Neural cell (in vitro differentiated cells): ENCODE measurements around the gene DHX38. TPM values are rescaled to one million over a fixed set of nuclear protein-coding genes. Genes with fewer than 3 reads are reported as not detected.
"Not testable (repeated sequence)": the region's sequence is repeated elsewhere in the genome, so short reads cannot be mapped to it uniquely, and the experiment has no call there.

Experiments used
- H2AFZ ChIP-seq: fragments of 200-600, 300-800 bp; sonication (generic), shearing (Covaris generic); 2 replicates; pipeline ENCODE4 v1.6.0; 2014; ENCODE audit warnings: low read depth, mild to moderate bottlenecking, antibody characterized with exemption, low read length, moderate library complexity
- H3F3A ChIP-seq: fragments of 200-600 bp; shearing (Covaris generic); 2 replicates; pipeline ENCODE4 v1.6.1; 2016; ENCODE audit warnings: mild to moderate bottlenecking, moderate library complexity, mixed read lengths, antibody characterized with exemption, low read length; ENCODE audit not compliant: insufficient read depth, poor library complexity, severe bottlenecking
- H3K27ac ChIP-seq: fragments of 200-600, 300-800 bp; sonication (generic), shearing (Covaris generic); 2 replicates; pipeline ENCODE4 v1.5.1; 2014; ENCODE audit warnings: mild to moderate bottlenecking, low read length, moderate library complexity
- H3K27me3 ChIP-seq: fragments of 300-800, 200-600 bp; sonication (generic), shearing (Covaris generic); 2 replicates; pipeline ENCODE4 v1.6.0; 2014; ENCODE audit warnings: mild to moderate bottlenecking, low read depth, low read length, moderate library complexity; ENCODE audit not compliant: insufficient read depth
- H3K36me3 ChIP-seq: fragments of 300-800, 200-600 bp; sonication (generic), shearing (Covaris generic); 2 replicates; pipeline ENCODE4 v1.5.1; 2014; ENCODE audit warnings: mild to moderate bottlenecking, antibody characterized with exemption, low read length, moderate library complexity; ENCODE audit not compliant: insufficient read depth
- H3K4me2 ChIP-seq: fragments of 300-800, 200-600 bp; sonication (generic), shearing (Covaris generic); 2 replicates; pipeline ENCODE4 v1.6.0; 2014; ENCODE audit warnings: mild to moderate bottlenecking, low read length
- H3K4me3 ChIP-seq: fragments of 300-800, 200-600 bp; sonication (generic), shearing (Covaris generic); 2 replicates; pipeline ENCODE4 v1.5.1; 2014; ENCODE audit warnings: mild to moderate bottlenecking, low read length, moderate library complexity
- H3K79me2 ChIP-seq: fragments of 200-600 bp; shearing (Covaris generic); replicated peaks from 2 replicates; pipeline ENCODE4 v1.6.0; 2014; ENCODE audit warnings: mild to moderate bottlenecking, low read length, moderate library complexity; ENCODE audit not compliant: insufficient read depth
- H3K9ac ChIP-seq: fragments of 300-800, 200-600 bp; sonication (generic), shearing (Covaris generic); 2 replicates; pipeline ENCODE4 v1.6.1; 2016; ENCODE audit warnings: mild to moderate bottlenecking, low read length, mixed read lengths
- H3K9me2 ChIP-seq: fragments of 200-600 bp; shearing (Covaris generic); 2 replicates; pipeline ENCODE4 v1.6.1; 2016; ENCODE audit warnings: mild to moderate bottlenecking, low read length, mixed read lengths; ENCODE audit not compliant: insufficient read depth
- H3K9me3 ChIP-seq: fragments of 200-600, 300-800 bp; sonication (generic), shearing (Covaris generic); 2 replicates; pipeline ENCODE4 v1.6.1; 2016; ENCODE audit warnings: mild to moderate bottlenecking, mixed run types, low read length, moderate library complexity, mixed read lengths
- H4K20me1 ChIP-seq: fragments of 200-600 bp; shearing (Covaris generic); 2 replicates; pipeline ENCODE4 v1.6.1; 2016; ENCODE audit warnings: mild to moderate bottlenecking, mixed run types; ENCODE audit not compliant: insufficient read depth
- EP300 ChIP-seq: fragments of 450-650 bp; conservative IDR thresholded peaks from 2 replicates; pipeline ENCODE4 v1.6.1; 2014; ENCODE audit warnings: antibody characterized with exemption, mild to moderate bottlenecking, moderate library complexity; ENCODE audit not compliant: poor library complexity, severe bottlenecking
- EZH2 ChIP-seq: fragments of 200-600, 300-800 bp; shearing (Covaris generic), sonication (generic); IDR thresholded peaks from 2 replicates; pipeline ENCODE4 v1.6.1; 2014; ENCODE audit warnings: antibody characterized with exemption, low read length, borderline replicate concordance, mild to moderate bottlenecking; ENCODE audit not compliant: insufficient read depth, poor library complexity, severe bottlenecking
- MXI1 ChIP-seq: fragments of 450-650 bp; conservative IDR thresholded peaks from 2 replicates; pipeline ENCODE4 v1.6.1; 2014; ENCODE audit warnings: antibody characterized with exemption, mild to moderate bottlenecking; ENCODE audit not compliant: poor library complexity, severe bottlenecking
- POLR2AphosphoS5 ChIP-seq: IDR thresholded peaks from 2 replicates; pipeline ENCODE4 v1.6.1; 2012
- RAD21 ChIP-seq: fragments of 450-650 bp; conservative IDR thresholded peaks from 2 replicates; pipeline ENCODE4 v1.6.1; 2014; ENCODE audit warnings: antibody characterized with exemption, mild to moderate bottlenecking, moderate library complexity
- SMC3 ChIP-seq: fragments of 450-650 bp; conservative IDR thresholded peaks from 2 replicates; pipeline ENCODE4 v1.6.1; 2014; ENCODE audit warnings: antibody characterized with exemption, mild to moderate bottlenecking, moderate library complexity; ENCODE audit not compliant: poor library complexity
- TAF1 ChIP-seq: IDR thresholded peaks from 2 replicates; pipeline ENCODE4 v1.6.1; 2012; ENCODE audit warnings: low read depth
- polyA plus RNA-seq: library from polyadenylated mRNA; depleted of rRNA; stranded (reverse); fragments of >200 nt; gene quantifications from 2 replicates; pipeline ENCODE4 v1.2.3, GENCODE V29; 2014
- TF ChIP-seq, protein P1 (sequence below): IDR thresholded peaks from 2 replicates; pipeline ENCODE4 v1.6.1; 2012; ENCODE audit warnings: borderline replicate concordance
- TF ChIP-seq, protein P2 (sequence below): fragments of 450-650 bp; IDR thresholded peaks from 2 replicates; pipeline ENCODE4 v1.5.1; 2014; ENCODE audit warnings: antibody characterized with exemption, mild to moderate bottlenecking, moderate library complexity; ENCODE audit not compliant: poor library complexity, severe bottlenecking

The DHX38 gene
- polyA plus RNA-seq, 1 donor from 2014 or later: 48.0 TPM

DNA sequence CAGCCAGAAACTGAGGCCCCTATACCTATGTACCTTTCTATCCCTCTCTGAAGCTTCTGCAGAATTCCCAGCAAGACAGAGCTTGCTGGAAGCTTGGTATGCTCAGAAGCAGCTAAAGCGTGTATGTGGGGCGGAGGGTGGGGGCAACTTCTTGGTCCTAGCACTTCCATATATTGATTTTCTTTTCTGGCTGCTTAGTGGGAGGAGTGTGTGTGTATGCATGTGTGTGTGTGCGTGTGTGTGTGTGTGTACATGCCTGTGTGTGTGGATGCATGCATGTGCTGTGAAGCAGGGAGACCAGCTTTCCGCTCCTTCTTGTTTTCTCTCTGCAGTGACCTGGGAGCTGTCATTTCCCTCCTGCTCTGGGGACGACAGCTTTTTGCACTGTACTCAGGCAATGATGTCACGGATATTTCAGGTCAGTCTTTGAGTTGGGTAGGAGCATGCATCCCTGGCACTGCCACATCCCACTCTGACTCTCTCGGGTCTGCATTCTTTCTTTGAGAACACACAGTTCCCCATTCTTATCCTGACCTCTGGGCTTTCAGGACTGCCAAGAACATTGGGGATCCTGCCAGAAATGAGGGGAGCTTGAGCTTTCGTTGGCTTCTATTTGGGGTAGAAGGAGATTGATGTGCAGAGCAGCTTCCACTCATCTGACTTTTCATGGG is 20.0 kb upstream of the DHX38 start:
- H3K36me3 ChIP-seq: no peaks in the 10 kb centered on the region
- H3F3A ChIP-seq: no peaks in the 10 kb centered on the region
- H4K20me1 ChIP-seq: no peaks in the 10 kb centered on the region
- H3K4me2 ChIP-seq: no peak overlapping the region
- no peaks in the 10 kb centered on the region for H3K9me2 ChIP-seq
- H3K9me3 ChIP-seq: no peaks in the 10 kb centered on the region
- H3K27me3 ChIP-seq: no peaks in the 10 kb centered on the region
- H2AFZ ChIP-seq: no peak overlapping the region
- TF ChIP-seq, protein P1, sequence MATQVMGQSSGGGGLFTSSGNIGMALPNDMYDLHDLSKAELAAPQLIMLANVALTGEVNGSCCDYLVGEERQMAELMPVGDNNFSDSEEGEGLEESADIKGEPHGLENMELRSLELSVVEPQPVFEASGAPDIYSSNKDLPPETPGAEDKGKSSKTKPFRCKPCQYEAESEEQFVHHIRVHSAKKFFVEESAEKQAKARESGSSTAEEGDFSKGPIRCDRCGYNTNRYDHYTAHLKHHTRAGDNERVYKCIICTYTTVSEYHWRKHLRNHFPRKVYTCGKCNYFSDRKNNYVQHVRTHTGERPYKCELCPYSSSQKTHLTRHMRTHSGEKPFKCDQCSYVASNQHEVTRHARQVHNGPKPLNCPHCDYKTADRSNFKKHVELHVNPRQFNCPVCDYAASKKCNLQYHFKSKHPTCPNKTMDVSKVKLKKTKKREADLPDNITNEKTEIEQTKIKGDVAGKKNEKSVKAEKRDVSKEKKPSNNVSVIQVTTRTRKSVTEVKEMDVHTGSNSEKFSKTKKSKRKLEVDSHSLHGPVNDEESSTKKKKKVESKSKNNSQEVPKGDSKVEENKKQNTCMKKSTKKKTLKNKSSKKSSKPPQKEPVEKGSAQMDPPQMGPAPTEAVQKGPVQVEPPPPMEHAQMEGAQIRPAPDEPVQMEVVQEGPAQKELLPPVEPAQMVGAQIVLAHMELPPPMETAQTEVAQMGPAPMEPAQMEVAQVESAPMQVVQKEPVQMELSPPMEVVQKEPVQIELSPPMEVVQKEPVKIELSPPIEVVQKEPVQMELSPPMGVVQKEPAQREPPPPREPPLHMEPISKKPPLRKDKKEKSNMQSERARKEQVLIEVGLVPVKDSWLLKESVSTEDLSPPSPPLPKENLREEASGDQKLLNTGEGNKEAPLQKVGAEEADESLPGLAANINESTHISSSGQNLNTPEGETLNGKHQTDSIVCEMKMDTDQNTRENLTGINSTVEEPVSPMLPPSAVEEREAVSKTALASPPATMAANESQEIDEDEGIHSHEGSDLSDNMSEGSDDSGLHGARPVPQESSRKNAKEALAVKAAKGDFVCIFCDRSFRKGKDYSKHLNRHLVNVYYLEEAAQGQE: no peak
- TF ChIP-seq POLR2AphosphoS5 (no peak), MXI1 (no peak), SMC3 (no peak), EZH2 (no peak), TAF1 (no peak), EP300 (no peak), RAD21 (no peak)
- TF ChIP-seq, protein P2, sequence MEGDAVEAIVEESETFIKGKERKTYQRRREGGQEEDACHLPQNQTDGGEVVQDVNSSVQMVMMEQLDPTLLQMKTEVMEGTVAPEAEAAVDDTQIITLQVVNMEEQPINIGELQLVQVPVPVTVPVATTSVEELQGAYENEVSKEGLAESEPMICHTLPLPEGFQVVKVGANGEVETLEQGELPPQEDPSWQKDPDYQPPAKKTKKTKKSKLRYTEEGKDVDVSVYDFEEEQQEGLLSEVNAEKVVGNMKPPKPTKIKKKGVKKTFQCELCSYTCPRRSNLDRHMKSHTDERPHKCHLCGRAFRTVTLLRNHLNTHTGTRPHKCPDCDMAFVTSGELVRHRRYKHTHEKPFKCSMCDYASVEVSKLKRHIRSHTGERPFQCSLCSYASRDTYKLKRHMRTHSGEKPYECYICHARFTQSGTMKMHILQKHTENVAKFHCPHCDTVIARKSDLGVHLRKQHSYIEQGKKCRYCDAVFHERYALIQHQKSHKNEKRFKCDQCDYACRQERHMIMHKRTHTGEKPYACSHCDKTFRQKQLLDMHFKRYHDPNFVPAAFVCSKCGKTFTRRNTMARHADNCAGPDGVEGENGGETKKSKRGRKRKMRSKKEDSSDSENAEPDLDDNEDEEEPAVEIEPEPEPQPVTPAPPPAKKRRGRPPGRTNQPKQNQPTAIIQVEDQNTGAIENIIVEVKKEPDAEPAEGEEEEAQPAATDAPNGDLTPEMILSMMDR: no peak
- no peak overlapping the region for H3K9ac ChIP-seq
- no peak overlapping the region for H3K27ac ChIP-seq
- no peak overlapping the region for H3K4me3 ChIP-seq
- H3K79me2 ChIP-seq: no peaks in the 10 kb centered on the region

DNA sequence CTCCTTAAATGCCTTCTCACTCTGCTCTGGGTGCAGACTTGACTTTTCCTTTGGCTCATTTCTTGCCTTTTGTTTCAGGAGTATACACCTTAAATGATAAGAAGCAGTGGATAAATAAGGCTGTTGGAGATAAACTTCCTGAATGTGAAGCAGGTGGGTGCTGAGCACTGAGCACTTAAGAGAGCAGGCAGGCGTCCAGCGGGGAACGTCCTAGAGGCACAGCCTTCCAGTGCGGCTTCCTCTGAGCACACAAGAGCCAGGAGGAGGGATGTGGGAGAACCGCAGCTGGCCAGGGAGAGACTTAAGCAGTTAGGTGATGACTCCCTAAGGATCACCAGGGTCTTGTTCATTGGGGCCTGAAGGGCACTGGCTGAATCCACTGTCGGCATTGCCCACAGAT is 18.6 kb upstream of the DHX38 start:
- not testable (repeated sequence) for H3K4me3 ChIP-seq, H3K79me2 ChIP-seq, H3K27ac ChIP-seq, H3K9me2 ChIP-seq, H3K9ac ChIP-seq, H4K20me1 ChIP-seq, H3K27me3 ChIP-seq, H3K9me3 ChIP-seq, H3K4me2 ChIP-seq, H3F3A ChIP-seq, H3K36me3 ChIP-seq, H2AFZ ChIP-seq

DNA sequence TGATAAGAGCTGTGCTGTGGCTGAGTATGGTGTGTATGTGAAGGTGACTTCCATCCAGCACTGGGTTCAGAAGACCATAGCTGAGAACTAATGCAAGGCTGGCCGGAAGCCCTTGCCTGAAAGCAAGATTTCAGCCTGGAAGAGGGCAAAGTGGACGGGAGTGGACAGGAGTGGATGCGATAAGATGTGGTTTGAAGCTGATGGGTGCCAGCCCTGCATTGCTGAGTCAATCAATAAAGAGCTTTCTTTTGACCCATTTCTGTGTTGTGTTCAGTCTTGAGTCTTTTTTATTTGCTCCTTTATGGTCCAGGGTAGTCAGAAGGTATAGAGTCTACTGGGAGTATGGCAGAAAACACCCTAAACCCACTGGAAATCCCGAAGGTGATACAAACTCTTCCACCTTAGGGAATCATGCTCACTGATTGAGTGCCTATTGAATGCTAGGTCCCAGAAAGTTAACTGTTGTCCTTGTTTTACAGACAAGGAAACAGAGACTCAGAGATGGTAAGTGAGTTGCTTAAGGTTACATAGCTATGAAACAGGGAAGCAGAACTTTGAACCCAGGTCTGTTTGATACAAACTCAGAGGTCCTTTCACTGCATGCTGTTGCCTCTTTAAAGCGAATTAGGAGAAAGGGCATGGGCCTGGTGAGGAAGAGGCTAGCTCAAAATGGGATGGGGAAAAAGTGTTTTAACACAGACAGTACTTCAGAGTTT is 16.5 kb upstream of the DHX38 start:
- not testable (repeated sequence) for H3K79me2 ChIP-seq, H3K4me2 ChIP-seq, H3K27me3 ChIP-seq, H4K20me1 ChIP-seq, H3K36me3 ChIP-seq, H2AFZ ChIP-seq, H3K9me2 ChIP-seq, H3F3A ChIP-seq, H3K9me3 ChIP-seq, H3K27ac ChIP-seq, H3K4me3 ChIP-seq, H3K9ac ChIP-seq
